ENCODE data around the gene NANOS3. TPM values are rescaled to one million over a fixed set of nuclear protein-coding genes. Genes with fewer than 3 reads are reported as not detected.
A peak's percentile ranks its signal among the peaks of the same experiment; 100 is the strongest.

Gene NANOS3
- total and polyA plus RNA-seq, 4 donors, result not detected

DNA sequence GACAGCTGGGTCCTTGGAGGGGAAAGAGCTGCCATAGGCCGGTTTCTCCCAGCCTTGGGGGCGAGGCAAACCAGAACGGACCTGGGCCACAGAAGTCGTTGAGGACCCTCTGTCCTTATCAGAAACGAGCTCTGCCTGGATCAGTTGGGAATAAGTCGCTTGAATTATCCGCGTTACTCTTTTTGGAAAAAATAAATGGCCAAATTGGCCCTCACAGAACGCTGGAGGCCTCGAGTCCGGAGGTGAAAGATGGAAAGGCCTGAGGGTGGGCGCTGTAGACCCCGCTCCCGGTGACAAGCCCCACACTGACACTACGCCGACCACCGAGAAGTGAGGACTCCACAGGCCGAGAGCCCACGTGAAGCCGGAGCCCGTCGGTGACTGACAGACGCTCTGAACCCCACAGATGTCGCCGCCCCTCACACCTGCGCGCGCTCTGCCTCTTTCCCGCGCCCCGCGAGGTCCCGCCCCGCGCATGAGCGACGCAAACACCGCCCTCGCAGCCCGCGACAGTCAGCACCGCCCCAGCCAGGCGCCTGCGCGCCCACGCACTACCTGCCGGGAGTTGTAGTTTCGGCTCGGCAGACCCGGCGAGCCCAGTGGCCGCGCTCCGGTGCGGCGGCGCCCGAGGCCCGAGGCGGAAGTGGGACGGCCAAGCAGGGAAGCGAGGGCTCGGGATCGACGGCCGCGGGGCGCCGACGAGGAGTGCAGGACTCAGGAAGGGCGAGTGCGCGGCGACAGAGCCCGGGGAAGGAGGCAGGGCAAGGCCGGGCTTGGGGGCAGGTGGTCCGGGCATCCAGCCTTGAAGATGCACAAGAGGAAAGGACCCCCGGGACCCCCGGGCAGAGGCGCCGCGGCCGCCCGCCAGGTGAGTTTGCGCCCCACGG, 28.9 kb downstream of the NANOS3 start, which contains the start of the genes BRME1 and CC2D1A:
TSS of gene BRME1 (minus strand) at position 484 of the 887 bp plus-strand sequence. CDS start 1,225 bp downstream, outside the sequence.
TSS of gene CC2D1A (plus strand) at position 568 of the 887 bp plus-strand sequence. CDS start at position 809, 241 bp downstream.
- 8% methylated on average over 86 of the region's 86 CpGs for WGBS
- TF ChIP-seq, protein P1, sequence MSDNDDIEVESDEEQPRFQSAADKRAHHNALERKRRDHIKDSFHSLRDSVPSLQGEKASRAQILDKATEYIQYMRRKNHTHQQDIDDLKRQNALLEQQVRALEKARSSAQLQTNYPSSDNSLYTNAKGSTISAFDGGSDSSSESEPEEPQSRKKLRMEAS (IDR thresholded peaks at IDR 0.05), result no peak
- TF ChIP-seq NR2F2 (IDR thresholded peaks at IDR 0.05), result no peak
- peak in 1 of 2 donors; percentile 78 for TF ChIP-seq EGR1 (IDR thresholded peaks at IDR 0.05; ENCODE audit: low read depth in 2 of 2)
- TF ChIP-seq, protein P2, sequence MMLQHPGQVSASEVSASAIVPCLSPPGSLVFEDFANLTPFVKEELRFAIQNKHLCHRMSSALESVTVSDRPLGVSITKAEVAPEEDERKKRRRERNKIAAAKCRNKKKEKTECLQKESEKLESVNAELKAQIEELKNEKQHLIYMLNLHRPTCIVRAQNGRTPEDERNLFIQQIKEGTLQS (IDR thresholded peaks at IDR 0.05), result no peak
- no peak for TF ChIP-seq HNF4A (conservative IDR thresholded peaks at IDR 0.05)
- no peak for TF ChIP-seq FOXA1 (IDR thresholded peaks at IDR 0.05)
- no peak for TF ChIP-seq RAD21 (IDR thresholded peaks at IDR 0.05)
- TF ChIP-seq RXRA (IDR thresholded peaks at IDR 0.05), result no peak
- peak; percentile 6 for TF ChIP-seq CTCF (IDR thresholded peaks at IDR 0.05; ENCODE audit: low read depth, low read length, missing input control)
- TF ChIP-seq, protein P3, sequence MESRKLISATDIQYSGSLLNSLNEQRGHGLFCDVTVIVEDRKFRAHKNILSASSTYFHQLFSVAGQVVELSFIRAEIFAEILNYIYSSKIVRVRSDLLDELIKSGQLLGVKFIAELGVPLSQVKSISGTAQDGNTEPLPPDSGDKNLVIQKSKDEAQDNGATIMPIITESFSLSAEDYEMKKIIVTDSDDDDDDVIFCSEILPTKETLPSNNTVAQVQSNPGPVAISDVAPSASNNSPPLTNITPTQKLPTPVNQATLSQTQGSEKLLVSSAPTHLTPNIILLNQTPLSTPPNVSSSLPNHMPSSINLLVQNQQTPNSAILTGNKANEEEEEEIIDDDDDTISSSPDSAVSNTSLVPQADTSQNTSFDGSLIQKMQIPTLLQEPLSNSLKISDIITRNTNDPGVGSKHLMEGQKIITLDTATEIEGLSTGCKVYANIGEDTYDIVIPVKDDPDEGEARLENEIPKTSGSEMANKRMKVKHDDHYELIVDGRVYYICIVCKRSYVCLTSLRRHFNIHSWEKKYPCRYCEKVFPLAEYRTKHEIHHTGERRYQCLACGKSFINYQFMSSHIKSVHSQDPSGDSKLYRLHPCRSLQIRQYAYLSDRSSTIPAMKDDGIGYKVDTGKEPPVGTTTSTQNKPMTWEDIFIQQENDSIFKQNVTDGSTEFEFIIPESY (IDR thresholded peaks at IDR 0.05), result no peak
- TF ChIP-seq, protein P4, sequence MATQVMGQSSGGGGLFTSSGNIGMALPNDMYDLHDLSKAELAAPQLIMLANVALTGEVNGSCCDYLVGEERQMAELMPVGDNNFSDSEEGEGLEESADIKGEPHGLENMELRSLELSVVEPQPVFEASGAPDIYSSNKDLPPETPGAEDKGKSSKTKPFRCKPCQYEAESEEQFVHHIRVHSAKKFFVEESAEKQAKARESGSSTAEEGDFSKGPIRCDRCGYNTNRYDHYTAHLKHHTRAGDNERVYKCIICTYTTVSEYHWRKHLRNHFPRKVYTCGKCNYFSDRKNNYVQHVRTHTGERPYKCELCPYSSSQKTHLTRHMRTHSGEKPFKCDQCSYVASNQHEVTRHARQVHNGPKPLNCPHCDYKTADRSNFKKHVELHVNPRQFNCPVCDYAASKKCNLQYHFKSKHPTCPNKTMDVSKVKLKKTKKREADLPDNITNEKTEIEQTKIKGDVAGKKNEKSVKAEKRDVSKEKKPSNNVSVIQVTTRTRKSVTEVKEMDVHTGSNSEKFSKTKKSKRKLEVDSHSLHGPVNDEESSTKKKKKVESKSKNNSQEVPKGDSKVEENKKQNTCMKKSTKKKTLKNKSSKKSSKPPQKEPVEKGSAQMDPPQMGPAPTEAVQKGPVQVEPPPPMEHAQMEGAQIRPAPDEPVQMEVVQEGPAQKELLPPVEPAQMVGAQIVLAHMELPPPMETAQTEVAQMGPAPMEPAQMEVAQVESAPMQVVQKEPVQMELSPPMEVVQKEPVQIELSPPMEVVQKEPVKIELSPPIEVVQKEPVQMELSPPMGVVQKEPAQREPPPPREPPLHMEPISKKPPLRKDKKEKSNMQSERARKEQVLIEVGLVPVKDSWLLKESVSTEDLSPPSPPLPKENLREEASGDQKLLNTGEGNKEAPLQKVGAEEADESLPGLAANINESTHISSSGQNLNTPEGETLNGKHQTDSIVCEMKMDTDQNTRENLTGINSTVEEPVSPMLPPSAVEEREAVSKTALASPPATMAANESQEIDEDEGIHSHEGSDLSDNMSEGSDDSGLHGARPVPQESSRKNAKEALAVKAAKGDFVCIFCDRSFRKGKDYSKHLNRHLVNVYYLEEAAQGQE (IDR thresholded peaks at IDR 0.05), result no peak
- TF ChIP-seq GABPA (IDR thresholded peaks at IDR 0.05 in 1 of 2, conservative IDR thresholded peaks at IDR 0.05 in 1 of 2), result no peak
- TF ChIP-seq YY1 (IDR thresholded peaks at IDR 0.05), result no peak
- Histone ChIP-seq H3K36me3 (ENCODE audit: control insufficient read depth in 4 of 4, insufficient read depth in 3 of 4, low read depth in 1 of 4, low read length in 3 of 4) (no peaks in the 10 kb centered on the region), H3K9me3 (ENCODE audit: control insufficient read depth in 4 of 4, low read length in 3 of 4) (no peaks in the 10 kb centered on the region), H3K4me3 (ENCODE audit: low read depth in 1 of 3, low read length in 3 of 3) (peak within 1 kb of the TSS; percentile 61 to 76 (median 63)), H3K27me3 (ENCODE audit: control insufficient read depth in 4 of 4, insufficient read depth in 4 of 4, low read length in 3 of 4) (no peaks in the 10 kb centered on the region), H3K9ac (ENCODE audit: low read depth in 1 of 2, low read length in 2 of 2) (peak within 1 kb of the TSS; percentile 8 to 44), H3K4me1 (ENCODE audit: control insufficient read depth in 4 of 4, insufficient read depth in 4 of 4, low read length in 3 of 4) (peaks cover 6 to 31% (median 25%) of the 10 kb centered on the region in 4 donors), H3K27ac (ENCODE audit: low read depth in 1 of 2, low read length in 2 of 2) (peak within 1 kb of the TSS; percentile 40 to 68)
- DNase-seq (ENCODE audit: low spot score), result peak; percentile 94

Data from liver (tissue), 9 donors.